SJSA1 (cell line): ENCODE results near the gene CCDC13. TPM values are rescaled to one million over a fixed set of nuclear protein-coding genes. Genes with fewer than 3 reads are reported as not detected.
"Not testable (repeated sequence)": the region's sequence is repeated elsewhere in the genome, so short reads cannot be mapped to it uniquely, and the experiment has no call there.

Experiments
- DNase-seq, 2 experiments: peaks; one replicate each; pipeline ENCODE4 v3.0.0-alpha.2; 2015 to 2020; ENCODE audit warnings: low spot score in 2 of 2, low read depth in 1 of 2
- H3K27ac ChIP-seq: fragments of 250-450 bp; sonication (Bioruptor Pico); 2 replicates; pipeline ENCODE4 v1.5.1; 2020; ENCODE audit warnings: mild to moderate bottlenecking, moderate library complexity
- H3K27me3 ChIP-seq: fragments of 250-450 bp; sonication (Bioruptor Pico); replicated peaks from 2 replicates; pipeline ENCODE4 v1.5.1; 2020; ENCODE audit warnings: mild to moderate bottlenecking, moderate library complexity
- H3K36me3 ChIP-seq: fragments of 250-450 bp; sonication (Bioruptor Pico); 2 replicates; pipeline ENCODE4 v1.5.1; 2020; ENCODE audit warnings: mild to moderate bottlenecking
- H3K4me1 ChIP-seq: fragments of 250-450 bp; sonication (Bioruptor Pico); replicated peaks from 2 replicates; pipeline ENCODE4 v1.6.1; 2021; ENCODE audit warnings: mild to moderate bottlenecking
- H3K4me3 ChIP-seq: fragments of 250-450 bp; sonication (Bioruptor Pico); 2 replicates; pipeline ENCODE4 v1.5.1; 2020; ENCODE audit warnings: mild to moderate bottlenecking
- H3K9me3 ChIP-seq: fragments of 250-450 bp; sonication (Bioruptor Pico); replicated peaks from 2 replicates; pipeline ENCODE4 v1.5.1; 2020; ENCODE audit warnings: mild to moderate bottlenecking
- total RNA-seq: library from RNA; depleted of rRNA; stranded (reverse); fragments of >200 nt; shearing (Covaris generic); gene quantifications from 2 replicates; pipeline ENCODE4 v1.2.3, GENCODE V29; 2014; rRNA removed

CCDC13 gene
- total RNA-seq = 0.39 and 1.0 TPM in 2 replicates

GRCh38 chr3:42772670-42773408 is at the start of gene CCDC13:
Gene CCDC13 (minus strand): TSS chr3:42773253. CDS start chr3:42758345, 14,908 bp downstream.
- Histone ChIP-seq H3K4me3 (peak within 1 kb of the TSS; percentile 37), H3K4me1 (no peaks in the 10 kb centered on the region; the same call in 1 of the 2 replicates), H3K36me3 (no peaks in the 10 kb centered on the region), H3K27ac (peak within 1 kb of the TSS; percentile 9; the same call in 1 of the 2 replicates), H3K27me3 (no peaks in the 10 kb centered on the region), H3K9me3 (no peaks in the 10 kb centered on the region)
- DNase-seq = peak; percentile 79 to 89

GRCh38 chr3:42822828-42823227 is 49.8 kb upstream of the CCDC13 start:
- no peak overlapping the region for H3K27ac ChIP-seq
- no peaks in the 10 kb centered on the region for H3K4me1 ChIP-seq
- no peak overlapping the region for H3K4me3 ChIP-seq
- no peak for DNase-seq
- no peaks in the 10 kb centered on the region for H3K9me3 ChIP-seq
- no peaks in the 10 kb centered on the region for H3K36me3 ChIP-seq
- no peaks in the 10 kb centered on the region for H3K27me3 ChIP-seq

GRCh38 chr3:42820746-42821051 is 47.6 kb upstream of the CCDC13 start:
- no peak overlapping the region for H3K27ac ChIP-seq
- H3K4me1 ChIP-seq = no peaks in the 10 kb centered on the region
- H3K4me3 ChIP-seq = no peak overlapping the region
- DNase-seq = no peak
- no peaks in the 10 kb centered on the region for H3K36me3 ChIP-seq
- H3K9me3 ChIP-seq = no peaks in the 10 kb centered on the region
- H3K27me3 ChIP-seq = no peaks in the 10 kb centered on the region

GRCh38 chr3:42819351-42819965 is 46.4 kb upstream of the CCDC13 start:
- Histone ChIP-seq H3K27ac (no peak overlapping the region), H3K4me1 (no peaks in the 10 kb centered on the region), H3K4me3 (no peak overlapping the region), H3K27me3 (no peaks in the 10 kb centered on the region), H3K36me3 (no peaks in the 10 kb centered on the region), H3K9me3 (no peaks in the 10 kb centered on the region)
- DNase-seq = no peak

- H3K27ac ChIP-seq = no peak overlapping the region
- no peaks in the 10 kb centered on the region for H3K27me3 ChIP-seq
- no peaks in the 10 kb centered on the region for H3K36me3 ChIP-seq
- no peaks in the 10 kb centered on the region for H3K4me1 ChIP-seq
- no peak overlapping the region for H3K4me3 ChIP-seq
- no peaks in the 10 kb centered on the region for H3K9me3 ChIP-seq
- DNase-seq = no peak
Observed at GRCh38 chr3:42815826-42816225, 42.8 kb upstream of the CCDC13 start.

- DNase-seq = no peak
- Histone ChIP-seq H3K27ac (no peak overlapping the region), H3K27me3 (no peaks in the 10 kb centered on the region), H3K4me3 (no peak overlapping the region), H3K36me3 (no peaks in the 10 kb centered on the region), H3K9me3 (no peaks in the 10 kb centered on the region), H3K4me1 (no peaks in the 10 kb centered on the region)
Observed at GRCh38 chr3:42814914-42815507, 42.0 kb upstream of the CCDC13 start.

GRCh38 chr3:42814246-42814645 is 41.2 kb upstream of the CCDC13 start:
- no peak overlapping the region for H3K4me3 ChIP-seq
- H3K27ac ChIP-seq = no peak overlapping the region
- no peaks in the 10 kb centered on the region for H3K36me3 ChIP-seq
- no peaks in the 10 kb centered on the region for H3K4me1 ChIP-seq
- no peak for DNase-seq
- H3K9me3 ChIP-seq = no peaks in the 10 kb centered on the region
- H3K27me3 ChIP-seq = no peaks in the 10 kb centered on the region

GRCh38 chr3:42811118-42811883 is 38.2 kb upstream of the CCDC13 start:
- not testable (repeated sequence) for DNase-seq, H3K9me3 ChIP-seq, H3K36me3 ChIP-seq, H3K4me3 ChIP-seq, H3K27me3 ChIP-seq, H3K4me1 ChIP-seq, H3K27ac ChIP-seq

GRCh38 chr3:42810706-42811105 is 37.7 kb upstream of the CCDC13 start:
- not testable (repeated sequence) for H3K9me3 ChIP-seq, H3K4me1 ChIP-seq, H3K4me3 ChIP-seq, H3K27me3 ChIP-seq, DNase-seq, H3K36me3 ChIP-seq, H3K27ac ChIP-seq

- Histone ChIP-seq H3K4me3 (no peak within 1 kb of the TSS), H3K27ac (no peak within 1 kb of the TSS), H3K4me1 (no peaks in the 10 kb centered on the region), H3K27me3 (0 out of 2 replicates have a peak, but pooled peaks cover 3% of the 10 kb centered on the region), H3K36me3 (peaks cover under 1% of the 10 kb centered on the region), H3K9me3 (no peaks in the 10 kb centered on the region)
- no peak for DNase-seq
Observed at GRCh38 chr3:42809202-42809601, 36.1 kb upstream of the CCDC13 start, which contains the start of gene ACKR2. Gene ACKR2 (plus strand): TSS chr3:42809445. CDS start chr3:42864503, 55,058 bp downstream.

- H3K27ac ChIP-seq = no peak overlapping the region
- peaks cover 6% of the 10 kb centered on the region for H3K36me3 ChIP-seq
- H3K9me3 ChIP-seq = no peaks in the 10 kb centered on the region
- no peak for DNase-seq
- H3K27me3 ChIP-seq = 0 out of 2 replicates have a peak, but pooled peaks cover 3% of the 10 kb centered on the region
- H3K4me1 ChIP-seq = peaks cover 3% of the 10 kb centered on the region
- no peak overlapping the region for H3K4me3 ChIP-seq
Observed at GRCh38 chr3:42807929-42808328, 34.9 kb upstream of the CCDC13 start.

GRCh38 chr3:42805141-42805821 is 32.2 kb upstream of the CCDC13 start:
- Histone ChIP-seq H3K27me3 (0 out of 2 replicates have a peak, but pooled peaks cover 3% of the 10 kb centered on the region), H3K27ac (no peak overlapping the region), H3K4me1 (peaks cover 8% of the 10 kb centered on the region), H3K9me3 (no peaks in the 10 kb centered on the region), H3K4me3 (peak overlapping the region; percentile 65), H3K36me3 (peaks cover 19% of the 10 kb centered on the region)
- no peak for DNase-seq

- H3K36me3 ChIP-seq = peaks cover 20% of the 10 kb centered on the region
- H3K27ac ChIP-seq = no peak overlapping the region
- no peaks in the 10 kb centered on the region for H3K9me3 ChIP-seq
- H3K4me1 ChIP-seq = peaks cover 8% of the 10 kb centered on the region
- DNase-seq = no peak
- peak overlapping the region; percentile 65 for H3K4me3 ChIP-seq
- H3K27me3 ChIP-seq = 0 out of 2 replicates have a peak, but pooled peaks cover 3% of the 10 kb centered on the region
Observed at GRCh38 chr3:42804831-42805132, 31.7 kb upstream of the CCDC13 start.
